NCI-H460 (cell line): Measurements from ENCODE around the gene TMPRSS7. TPM values are rescaled to one million over a fixed set of nuclear protein-coding genes. Genes with fewer than 3 reads are reported as not detected.

Experiments used
- DNase-seq: peaks from one replicate; pipeline ENCODE4 v3.0.0-alpha.2; 2016; ENCODE audit warnings: low read depth; ENCODE audit errors: extremely low read depth
- total RNA-seq: library from RNA; depleted of rRNA; stranded (reverse); fragments of >200 nt; shearing (Covaris generic); gene quantifications from 2 replicates; pipeline ENCODE4 v1.2.3, GENCODE V29; 2014

Gene TMPRSS7
- total RNA-seq, 1 experiment from 2014 or later = 0.05 TPM

DNA sequence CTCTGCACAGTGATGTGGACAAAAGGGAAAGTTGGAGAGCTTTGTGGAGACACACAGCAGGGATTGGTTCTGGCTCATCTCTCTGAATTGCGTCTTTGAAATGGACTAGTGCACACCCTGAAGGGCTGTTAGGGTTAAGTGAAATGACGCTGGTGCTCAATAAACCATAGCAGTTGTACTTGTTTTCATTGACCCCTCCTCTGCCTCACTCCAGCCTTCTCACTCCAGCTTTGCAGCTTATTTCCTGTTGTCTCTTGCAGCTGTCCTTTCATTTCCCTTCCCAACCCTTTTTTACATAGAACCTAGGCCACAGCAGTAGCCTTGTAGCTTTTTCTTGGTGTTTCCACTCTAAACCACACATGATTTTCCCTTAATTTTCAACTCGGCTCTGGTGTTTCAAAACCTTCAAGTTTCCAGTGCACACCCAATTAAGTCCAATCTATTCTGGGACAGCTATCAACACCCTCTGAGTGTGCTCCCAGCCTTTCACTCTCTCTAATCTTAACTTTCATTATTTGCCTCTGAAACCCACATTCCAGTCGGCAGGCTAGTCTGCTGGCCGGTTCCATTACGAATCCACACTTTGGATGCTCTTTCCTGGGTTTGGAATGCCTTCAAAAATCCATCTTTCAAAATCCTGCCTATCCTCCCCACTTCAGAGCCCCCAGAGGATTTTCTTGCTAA, 58.1 kb downstream of the TMPRSS7 start:
- DNase-seq = no peak

- no peak for DNase-seq
Measured at GRCh38 chr3:112093180-112093522, 58.6 kb downstream of the TMPRSS7 start.

DNA sequence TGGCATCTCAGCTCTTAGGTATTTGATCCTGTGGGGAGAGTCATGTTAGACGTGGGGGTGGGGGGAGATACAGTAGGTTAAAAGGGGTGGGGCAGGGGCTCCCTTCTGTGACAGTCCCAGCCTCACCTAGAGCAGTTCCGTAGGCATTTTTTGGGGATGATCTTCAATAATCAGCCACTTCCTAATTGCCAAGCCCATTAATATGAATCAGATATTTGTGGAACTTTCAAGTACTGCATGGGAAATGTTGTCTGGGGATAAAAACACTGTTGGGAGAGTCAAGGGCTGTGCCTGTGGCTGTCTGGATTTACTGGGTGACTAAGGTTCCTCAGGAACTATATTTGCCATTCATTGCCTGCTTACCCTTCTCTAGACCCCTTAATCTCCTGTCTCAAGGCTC, 61.2 kb downstream of the TMPRSS7 start:
- no peak for DNase-seq

GRCh38 chr3:112096176-112096575, 61.6 kb downstream of the TMPRSS7 start:
- DNase-seq = no peak

DNA sequence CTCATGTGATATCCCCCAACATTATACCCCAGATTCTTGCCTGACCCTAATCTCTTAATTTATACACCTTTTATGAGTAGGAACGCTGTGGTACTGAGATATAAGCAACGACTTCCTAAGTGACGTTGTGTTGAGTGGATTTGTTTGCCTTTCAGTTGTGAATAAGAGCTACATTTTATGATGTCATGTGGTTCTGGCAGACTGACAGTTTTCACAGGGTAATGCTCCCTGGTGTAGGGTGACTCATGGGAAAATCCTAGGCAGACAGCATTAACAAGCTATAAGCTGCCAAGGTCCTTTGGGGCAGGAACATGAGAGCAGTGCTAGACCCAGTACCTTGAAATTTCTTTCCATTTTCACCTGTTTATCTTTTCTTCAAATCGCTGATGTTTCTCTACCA, 62.8 kb downstream of the TMPRSS7 start:
- DNase-seq = peak; percentile 93

DNA sequence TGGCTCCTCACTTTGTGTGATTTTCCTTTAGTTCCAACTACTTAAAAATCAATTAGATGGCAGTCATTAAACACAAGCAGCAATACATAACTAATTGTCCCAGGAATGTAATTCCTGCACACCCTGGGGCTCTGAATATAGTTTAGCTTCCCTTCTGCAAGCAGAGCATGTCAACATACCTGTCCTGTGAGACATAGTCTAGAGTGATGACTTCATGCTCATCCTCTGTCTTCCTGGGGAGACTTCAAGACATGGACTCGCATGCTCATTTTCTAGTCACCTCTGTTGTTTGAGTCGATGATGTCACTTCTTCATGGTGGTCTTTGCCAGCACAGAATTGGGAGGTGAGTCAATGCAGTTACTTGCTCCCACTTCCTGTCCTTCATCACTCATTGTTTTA, 67.4 kb downstream of the TMPRSS7 start:
- no peak for DNase-seq

- no peak for DNase-seq
Measured at GRCh38 chr3:112104774-112105173, 70.2 kb downstream of the TMPRSS7 start.

GRCh38 chr3:112109322-112109721, 74.8 kb downstream of the TMPRSS7 start:
- DNase-seq = no peak

DNA sequence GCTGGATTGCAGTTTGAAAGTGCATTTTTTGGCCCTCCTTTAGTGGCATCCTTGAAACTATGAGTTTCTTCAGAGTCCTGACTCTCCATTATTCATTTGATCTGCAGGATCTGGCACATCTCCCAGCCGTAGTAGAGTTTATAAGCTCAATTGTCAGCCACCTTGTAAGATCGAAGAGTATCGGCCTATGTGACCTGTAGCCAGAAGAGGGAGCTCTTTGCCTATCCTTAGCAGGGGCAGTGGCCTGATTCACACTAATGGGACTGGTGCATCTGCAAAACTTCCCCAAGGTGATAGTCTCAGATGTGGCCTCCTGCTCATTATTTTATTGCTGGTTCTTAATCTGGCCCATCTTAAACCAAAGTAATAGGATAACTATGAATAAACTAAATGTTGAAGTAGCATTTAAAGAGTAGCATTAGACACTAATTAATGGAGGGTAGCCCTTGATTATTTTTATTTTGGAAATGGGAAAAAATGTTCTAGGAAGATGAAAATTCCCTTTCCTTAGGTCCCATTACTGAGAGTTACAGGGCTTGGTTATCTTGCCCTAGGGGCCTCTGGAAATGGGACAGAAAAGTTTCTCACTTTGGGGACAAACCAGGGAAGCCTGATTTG, 77.4 kb downstream of the TMPRSS7 start:
- DNase-seq = peak; percentile 42

GRCh38 chr3:112114576-112115160, 80.1 kb downstream of the TMPRSS7 start:
- no peak for DNase-seq

- DNase-seq = no peak
Measured at GRCh38 chr3:112115161-112115739, 80.7 kb downstream of the TMPRSS7 start.

DNA sequence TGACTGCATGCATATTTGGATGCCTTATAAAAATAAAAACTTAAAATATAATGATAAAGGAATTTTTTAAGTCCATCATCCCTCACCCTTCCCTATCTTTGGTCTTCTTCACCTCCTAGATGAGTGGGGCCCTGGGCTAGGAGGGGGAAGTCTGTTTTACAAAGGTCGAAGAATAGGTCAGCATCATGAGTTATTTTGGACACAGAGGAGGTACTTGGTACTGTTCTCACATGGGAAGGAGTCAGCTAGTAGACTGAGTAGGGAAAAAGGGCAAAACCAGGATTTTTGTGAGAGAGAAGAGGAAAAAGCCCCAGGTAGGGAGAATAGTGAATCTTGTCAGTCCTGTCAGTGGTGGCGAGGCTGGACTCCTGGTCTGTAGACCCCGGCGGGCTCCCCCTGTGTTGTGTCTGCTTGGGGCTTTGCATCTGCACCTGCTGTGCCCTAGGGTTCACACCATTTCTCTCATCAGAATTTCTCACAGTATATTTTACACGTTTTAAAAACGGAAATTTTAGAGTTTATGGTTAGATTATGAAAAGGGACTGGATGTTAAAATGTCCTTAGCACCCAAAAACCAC, 81.4 kb downstream of the TMPRSS7 start:
- no peak for DNase-seq

DNA sequence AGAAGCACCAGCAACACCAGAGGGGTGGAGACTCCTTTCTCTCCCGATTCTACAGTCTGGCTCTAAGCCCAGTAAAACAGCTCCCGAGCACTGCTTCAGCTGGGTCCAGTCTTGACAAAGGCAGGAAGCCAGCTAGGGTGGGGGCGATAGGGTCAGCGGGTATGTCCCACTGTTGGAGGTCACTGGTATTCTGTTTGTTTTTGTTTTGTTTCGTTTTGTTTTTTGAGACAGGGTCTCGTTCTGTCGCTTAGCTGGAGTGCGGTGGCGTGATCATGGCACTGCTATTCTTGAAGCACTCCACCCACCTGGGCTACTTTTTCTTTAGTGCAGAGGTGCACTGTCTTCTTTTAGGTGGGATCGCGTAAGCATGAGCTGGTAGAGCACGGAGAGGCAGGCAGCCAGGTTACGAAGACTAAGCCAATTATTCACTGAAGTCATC, 82.2 kb downstream of the TMPRSS7 start:
- DNase-seq = no peak

GRCh38 chr3:112117415-112117814, 82.9 kb downstream of the TMPRSS7 start:
- no peak for DNase-seq

- no peak for DNase-seq
Measured at GRCh38 chr3:112117841-112118571, 83.5 kb downstream of the TMPRSS7 start.

DNA sequence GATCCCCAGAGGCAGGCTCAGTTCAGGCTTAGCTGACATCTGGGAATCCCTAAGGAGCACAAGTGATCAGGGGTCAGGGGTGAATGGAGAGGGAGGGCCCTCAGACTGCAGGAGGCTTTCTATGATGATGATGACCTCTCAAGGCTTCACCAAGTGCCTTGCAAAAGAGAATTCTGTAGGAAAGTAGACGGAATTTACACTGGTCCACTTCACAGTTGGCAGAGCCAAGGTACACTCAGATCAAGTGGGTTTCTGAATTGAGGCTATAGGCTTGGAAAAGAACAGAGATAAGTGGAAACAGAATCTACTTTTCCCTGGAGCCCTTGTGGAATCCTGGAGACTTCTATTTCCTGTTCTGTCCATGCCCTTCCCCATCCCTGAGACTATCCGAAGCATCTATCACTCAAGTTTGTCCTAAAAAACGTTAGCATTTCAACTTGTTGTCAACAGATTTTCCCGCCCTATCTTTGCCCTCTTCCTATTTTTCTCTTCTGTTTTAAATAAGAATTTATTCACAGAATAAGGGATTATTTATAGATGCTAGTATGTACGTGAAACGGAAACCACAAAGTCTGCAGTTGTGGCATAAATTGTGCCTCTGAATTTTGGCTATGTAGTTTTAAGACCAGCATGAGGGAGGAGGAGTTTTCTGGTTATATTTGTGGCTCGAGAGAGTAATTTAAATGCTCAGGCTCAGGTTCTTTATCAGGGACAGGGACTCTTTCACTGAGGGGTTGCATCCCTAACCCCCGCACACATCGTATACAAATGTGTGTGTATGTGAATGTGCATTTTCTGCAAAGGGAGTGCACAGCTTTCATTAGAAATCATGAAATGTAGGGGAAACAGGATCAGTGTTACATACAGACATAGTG, 85.7 kb downstream of the TMPRSS7 start:
- DNase-seq = no peak

DNA sequence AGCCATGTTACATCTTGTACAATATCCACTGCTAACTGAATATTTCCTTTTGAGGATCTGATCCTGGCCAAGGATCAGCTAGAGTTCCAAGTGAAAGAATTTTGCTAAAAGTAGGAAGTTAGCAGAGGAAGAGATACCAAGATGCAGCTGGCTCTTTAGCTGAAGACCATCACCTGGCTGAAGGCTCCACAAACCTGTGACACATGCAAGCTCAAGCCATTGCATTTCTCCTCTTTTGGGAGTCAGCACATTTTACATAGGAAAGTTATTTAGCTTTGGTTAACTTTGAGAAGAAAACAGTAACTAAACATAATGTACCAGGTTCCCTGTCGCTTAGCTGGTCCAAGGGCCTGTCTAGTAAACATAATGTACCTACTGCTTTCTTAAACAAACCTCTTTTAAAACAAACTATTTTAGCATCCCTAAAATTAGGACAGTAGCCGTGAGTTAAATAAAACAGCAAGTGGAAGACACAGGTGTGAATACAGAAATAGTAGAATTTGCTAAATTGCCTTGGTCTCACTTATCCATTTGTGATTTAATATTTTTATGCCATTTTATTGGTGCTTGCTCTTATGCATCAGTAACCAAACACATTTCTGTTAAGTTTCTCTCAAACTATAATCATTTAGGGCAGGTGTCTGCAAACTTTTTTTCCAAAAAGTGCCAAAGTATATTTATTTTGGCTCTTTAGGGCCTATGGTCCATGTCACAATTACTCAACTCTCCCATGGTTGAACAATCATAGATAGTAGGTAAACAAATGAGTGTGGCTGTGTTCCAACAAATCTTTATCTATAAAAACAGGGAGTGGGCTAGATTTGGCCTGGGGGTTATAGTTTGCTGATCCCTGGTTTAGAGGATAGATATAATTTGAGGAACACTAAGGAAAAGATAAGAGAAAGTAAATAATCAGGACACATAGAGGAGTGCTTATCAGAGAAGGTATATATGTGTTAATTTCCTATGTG, 87.3 kb downstream of the TMPRSS7 start:
- no peak for DNase-seq

DNA sequence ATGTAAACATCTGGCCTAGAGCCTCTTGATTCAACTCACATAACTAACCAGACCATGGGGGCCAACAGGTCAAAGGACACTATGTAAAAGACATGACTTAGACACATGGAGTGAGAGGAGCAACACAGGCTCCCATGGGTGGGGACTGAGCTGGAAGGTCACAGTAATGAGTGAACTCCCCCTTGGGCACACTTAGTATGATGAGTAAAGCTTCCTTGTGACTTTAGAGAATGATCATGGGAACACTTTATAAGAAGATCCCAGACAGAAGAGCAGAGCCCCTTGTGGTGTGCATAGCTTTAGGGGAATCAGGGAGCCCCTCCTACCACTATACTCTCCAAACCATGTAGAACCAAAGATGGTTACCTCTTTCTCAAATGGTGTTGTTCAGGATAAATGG, 88.3 kb downstream of the TMPRSS7 start:
- no peak for DNase-seq

DNA sequence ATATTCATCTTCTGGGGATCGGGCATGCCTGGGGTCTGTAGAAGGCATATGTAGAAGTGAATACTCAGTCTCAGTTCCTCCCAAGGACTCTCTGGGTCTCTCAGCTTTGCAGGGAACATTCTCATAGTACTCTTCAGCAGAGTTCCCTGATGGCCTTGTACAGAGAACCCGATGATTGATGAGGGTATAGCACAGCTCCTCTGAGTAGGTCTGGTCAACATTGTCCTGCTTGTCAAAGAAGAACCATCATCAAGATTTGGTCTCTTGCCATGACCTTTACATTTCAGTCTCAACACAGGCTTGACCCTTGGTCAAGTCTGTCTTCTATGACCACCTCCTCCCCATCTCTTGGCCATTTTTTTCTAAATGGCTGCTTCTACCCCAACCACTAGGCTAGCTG, 89.0 kb downstream of the TMPRSS7 start:
- DNase-seq = no peak
